ENCODE data around the gene CCAR1.
"Not testable (repeated sequence)": the region's sequence is repeated elsewhere in the genome, so short reads cannot be mapped to it uniquely, and the experiment has no call there.

Gene CCAR1

GRCh38 chr10:68796605-68797004 is 75.6 kb downstream of the CCAR1 start:
- no peak overlapping the region for H3K4me3 ChIP-seq (replicated peaks; ENCODE audit: low read depth, low read length)
- no peak for TF ChIP-seq CTCF (IDR thresholded peaks at IDR 0.05; ENCODE audit: low read length, missing control alignments)
- no peak for DNase-seq (ENCODE audit: low read depth)

- DNase-seq (ENCODE audit: low read depth) = no peak
- no peak for TF ChIP-seq CTCF (IDR thresholded peaks at IDR 0.05; ENCODE audit: low read length, missing control alignments)
- H3K4me3 ChIP-seq (replicated peaks; ENCODE audit: low read depth, low read length) = no peak overlapping the region
Measured at GRCh38 chr10:68800211-68800610, 79.2 kb downstream of the CCAR1 start.

- H3K4me3 ChIP-seq (replicated peaks; ENCODE audit: low read depth, low read length) = no peak overlapping the region
- no peak for TF ChIP-seq CTCF (IDR thresholded peaks at IDR 0.05; ENCODE audit: low read length, missing control alignments)
- no peak for DNase-seq (ENCODE audit: low read depth)
Measured at GRCh38 chr10:68804692-68805091, 83.7 kb downstream of the CCAR1 start.

- not testable (repeated sequence) for DNase-seq (ENCODE audit: low read depth); H3K4me3 ChIP-seq (replicated peaks; ENCODE audit: low read depth, low read length)
Measured at GRCh38 chr10:68810830-68811229, 89.8 kb downstream of the CCAR1 start.

GRCh38 chr10:68811314-68812009 is 90.4 kb downstream of the CCAR1 start:
- no peak overlapping the region for H3K4me3 ChIP-seq (replicated peaks; ENCODE audit: low read depth, low read length)
- no peak for TF ChIP-seq CTCF (IDR thresholded peaks at IDR 0.05; ENCODE audit: low read length, missing control alignments)

GRCh38 chr10:68812420-68812819 is 91.4 kb downstream of the CCAR1 start:
- no peak for DNase-seq (ENCODE audit: low read depth)
- TF ChIP-seq CTCF (IDR thresholded peaks at IDR 0.05; ENCODE audit: low read length, missing control alignments) = no peak
- H3K4me3 ChIP-seq (replicated peaks; ENCODE audit: low read depth, low read length) = no peak overlapping the region

More at GRCh38 chr10:68811314-68812009, 90.4 kb downstream of the CCAR1 start:
- no peak for DNase-seq (ENCODE audit: low read depth)

- DNase-seq (ENCODE audit: low read depth) = no peak
- no peak overlapping the region for H3K4me3 ChIP-seq (replicated peaks; ENCODE audit: low read depth, low read length)
- no peak for TF ChIP-seq CTCF (IDR thresholded peaks at IDR 0.05; ENCODE audit: low read length, missing control alignments)
Measured at GRCh38 chr10:68813559-68813958, 92.5 kb downstream of the CCAR1 start.
